HepG2 (cell line): ENCODE results near the gene TVP23C. TPM values are rescaled to one million over a fixed set of nuclear protein-coding genes. Genes with fewer than 3 reads are reported as not detected.

ENCODE experiments used
- ATAC-seq: fragments of 200-7000 bp; cut with Tn5 transposase; 3 replicates; pipeline ENCODE4 v1.9.1; 2020; ENCODE audit warnings: mild to moderate bottlenecking, moderate library complexity
- BruUV-seq: library from RNA; stranded (reverse); fragments of 400-500 nt; replicated peaks from 2 replicates; lab custom pipeline; 2021; lab: Mats Ljungman, UMichigan
- CTCF ChIA-PET: fragments of 300-600 bp; formaldehyde crosslinking; extraction: SDS; loops from one replicate; lab custom pipeline; 2021; ENCODE audit warnings: low total read pairs, inconsistent platforms, low intra/inter-chr PET ratio; lab: Yijun Ruan, JAX
- POLR2A ChIA-PET: fragments of 350-600 bp; sonication (Branson Sonifier 250); formaldehyde crosslinking; loops from one replicate; lab custom pipeline; 2020; ENCODE audit warnings: antibody characterized with exemption, inconsistent platforms; lab: Yijun Ruan, JAX
- DNase-seq: peaks from one replicate; pipeline ENCODE4 v3.0.0-alpha.2; 2015; ENCODE audit warnings: low spot score
- FAIRE-seq: peaks from 3 replicates; lab custom pipeline; 2011; peaks lifted over from hg19 to GRCh38; lab: Jason Lieb, UNC
- H2AFZ ChIP-seq: one replicate; pipeline ENCODE4 v1.6.1; 2011; ENCODE audit warnings: low read length, inconsistent platforms
- H3K27ac ChIP-seq: fragments of 300-600 bp; 3 replicates; pipeline ENCODE4 v1.8.0; 2011; ENCODE audit warnings: mixed run types, mild to moderate bottlenecking, mixed read lengths, low read length, inconsistent platforms; ENCODE audit not compliant: insufficient read depth; ENCODE audit errors: extremely low read length
- H3K27me3 ChIP-seq, 2 experiments: fragments of 200-600 bp in 1 of 2; 2 replicates in 1 of 2; 3 replicates in 1 of 2; pipeline versions ENCODE4 v1.6.0 to v1.8.0; 2011; ENCODE audit warnings: low read length in 2 of 2, mild to moderate bottlenecking in 2 of 2, moderate library complexity in 2 of 2, inconsistent platforms in 1 of 2; ENCODE audit not compliant: insufficient read depth in 2 of 2, control insufficient read depth in 1 of 2
- H3K36me3 ChIP-seq, 2 experiments: fragments of 200-600 bp in 1 of 2; replicated peaks in 1 of 2; 2 replicates in 1 of 2; 3 replicates in 1 of 2; pipeline versions ENCODE4 v1.5.1 to v1.8.0; 2011; ENCODE audit warnings: low read length in 2 of 2, inconsistent platforms in 1 of 2; ENCODE audit not compliant: insufficient read depth in 2 of 2, control insufficient read depth in 1 of 2
- H3K4me1 ChIP-seq: 2 replicates; pipeline ENCODE4 v1.5.1; 2012; ENCODE audit warnings: low read length, inconsistent platforms; ENCODE audit not compliant: insufficient read depth
- H3K4me2 ChIP-seq: 2 replicates; pipeline ENCODE4 v1.6.0; 2011; ENCODE audit warnings: low read depth, low read length, inconsistent platforms
- H3K4me3 ChIP-seq, 3 experiments: fragments of 200-600 bp in 1 of 3; sonication (generic), shearing (Covaris generic) in 1 of 3; replicated peaks in 1 of 3; 2 replicates each; pipeline ENCODE4 v1.5.1; 2011 to 2016; ENCODE audit warnings: low read length in 3 of 3, inconsistent platforms in 2 of 3, low read depth in 2 of 3, mild to moderate bottlenecking in 2 of 3, control low read depth in 1 of 3, mixed read lengths in 1 of 3; ENCODE audit not compliant: insufficient read depth in 1 of 3
- H3K79me2 ChIP-seq: one replicate; pipeline ENCODE4 v1.6.1; 2011; ENCODE audit warnings: low read length, inconsistent platforms; ENCODE audit not compliant: insufficient read depth
- H3K9ac ChIP-seq: 2 replicates; pipeline ENCODE4 v1.6.0; 2011; ENCODE audit warnings: mild to moderate bottlenecking, low read depth, low read length, inconsistent platforms; ENCODE audit not compliant: insufficient read depth
- H3K9me3 ChIP-seq: 2 replicates; pipeline ENCODE4 v1.5.1; 2012; ENCODE audit warnings: mild to moderate bottlenecking, low read length
- H4K20me1 ChIP-seq: 2 replicates; pipeline ENCODE4 v1.6.0; 2011; ENCODE audit warnings: inconsistent platforms, mild to moderate bottlenecking, low read length, moderate library complexity; ENCODE audit not compliant: insufficient read depth
- AGO2 ChIP-seq: fragments of 200-400 bp; formaldehyde crosslinking; optimal IDR thresholded peaks from 2 replicates; pipeline ENCODE3; 2017; ENCODE audit warnings: mild to moderate bottlenecking, low read depth, low read length, moderate library complexity
- HOXA5 ChIP-seq: sonication (generic); formaldehyde crosslinking; IDR thresholded peaks from 2 replicates; pipeline ENCODE4 v1.4.0; 2020; ENCODE audit warnings: missing genetic modification reagents
- MYNN ChIP-seq: sonication (generic); formaldehyde crosslinking; IDR thresholded peaks from 2 replicates; pipeline ENCODE4 v1.4.0; 2020; ENCODE audit warnings: mild to moderate bottlenecking, low read depth, missing genetic modification reagents
- PCBP2 ChIP-seq: fragments of 200-400 bp; formaldehyde crosslinking; optimal IDR thresholded peaks from 2 replicates; pipeline ENCODE3; 2018; ENCODE audit warnings: low read length, low read depth; ENCODE audit not compliant: poor library complexity, severe bottlenecking
- RBM22 ChIP-seq: fragments of 200-400 bp; formaldehyde crosslinking; optimal IDR thresholded peaks from 2 replicates; pipeline ENCODE3; 2017; ENCODE audit warnings: mild to moderate bottlenecking, low read length, moderate library complexity
- ZBTB3 ChIP-seq: sonication (generic); formaldehyde crosslinking; IDR thresholded peaks from 2 replicates; pipeline ENCODE4 v1.4.0; 2020; ENCODE audit warnings: low read depth, mild to moderate bottlenecking, moderate library complexity, missing genetic modification reagents, borderline replicate concordance
- ZNF260 ChIP-seq: sonication (generic); formaldehyde crosslinking; IDR thresholded peaks from 2 replicates; pipeline ENCODE4 v1.4.0; 2020; ENCODE audit warnings: missing genetic modification reagents, low read depth, mild to moderate bottlenecking, borderline replicate concordance
- ZNF720 ChIP-seq: sonication (generic); formaldehyde crosslinking; IDR thresholded peaks from 2 replicates; pipeline ENCODE4 v1.4.0; 2020; ENCODE audit warnings: missing genetic modification reagents
- WGBS: methylation state at CpG from one replicate; pipeline ENCODE4 v1.1.6; 2017; ENCODE audit warnings: low lambda C conversion rate; 5-methylcytosine and 5-hydroxymethylcytosine counted together
- in situ Hi-C: cut with HindIII; loops from 2 replicates; pipeline ENCODE4 v1.10.0; 2017; ENCODE audit warnings: low pct_unique_long_range_greater_than_20kb; ENCODE audit not compliant: extremely low pct_ligation_motif_present
- intact Hi-C: fragments of 100-400 bp; cut with micrococcal nuclease; formaldehyde crosslinking; loops from one replicate; pipeline ENCODE4 v1.10.0; 2022; ENCODE audit not compliant: unreplicated experiment
- polyA plus RNA-seq, 8 experiments: library from polyadenylated mRNA; depleted of rRNA in 3 of 8; stranded (reverse) in 7 of 8; unstranded in 1 of 8; fragments of >200 nt; fragmentation: Illumina TruSeq in 4 of 8; extraction: Trizol in 4 of 8; gene quantifications; 2 replicates each; pipeline versions ENCODE4 v1.2.1 to v1.2.3, GENCODE V29; 2011 to 2016; ENCODE audit warnings: low read depth in 4 of 8, missing spikeins in 1 of 8, mixed read lengths in 1 of 8; ENCODE audit not compliant: insufficient read depth in 1 of 8
- total RNA-seq, 5 experiments: library from RNA; depleted of rRNA; stranded (reverse); fragments of >200 nt; fragmentation: Illumina TruSeq; extraction: Trizol; gene quantifications; 2 replicates each; pipeline ENCODE4 v1.2.3, GENCODE V29; 2016; ENCODE audit warnings: low read depth in 1 of 5
- TF ChIP-seq, protein P1 (sequence below): sonication (generic); formaldehyde crosslinking; IDR thresholded peaks from one replicate; pipeline ENCODE4 v1.5.1; 2020; ENCODE audit warnings: mild to moderate bottlenecking, missing genetic modification reagents; ENCODE audit errors: not compliant biosample characterization

The TVP23C gene
- total and polyA plus RNA-seq, 2 of the 13 experiments (the other 11 are each of a cell fraction or from before 2014, with no cell fraction given), result 10.4 to 28.2 TPM

DNA sequence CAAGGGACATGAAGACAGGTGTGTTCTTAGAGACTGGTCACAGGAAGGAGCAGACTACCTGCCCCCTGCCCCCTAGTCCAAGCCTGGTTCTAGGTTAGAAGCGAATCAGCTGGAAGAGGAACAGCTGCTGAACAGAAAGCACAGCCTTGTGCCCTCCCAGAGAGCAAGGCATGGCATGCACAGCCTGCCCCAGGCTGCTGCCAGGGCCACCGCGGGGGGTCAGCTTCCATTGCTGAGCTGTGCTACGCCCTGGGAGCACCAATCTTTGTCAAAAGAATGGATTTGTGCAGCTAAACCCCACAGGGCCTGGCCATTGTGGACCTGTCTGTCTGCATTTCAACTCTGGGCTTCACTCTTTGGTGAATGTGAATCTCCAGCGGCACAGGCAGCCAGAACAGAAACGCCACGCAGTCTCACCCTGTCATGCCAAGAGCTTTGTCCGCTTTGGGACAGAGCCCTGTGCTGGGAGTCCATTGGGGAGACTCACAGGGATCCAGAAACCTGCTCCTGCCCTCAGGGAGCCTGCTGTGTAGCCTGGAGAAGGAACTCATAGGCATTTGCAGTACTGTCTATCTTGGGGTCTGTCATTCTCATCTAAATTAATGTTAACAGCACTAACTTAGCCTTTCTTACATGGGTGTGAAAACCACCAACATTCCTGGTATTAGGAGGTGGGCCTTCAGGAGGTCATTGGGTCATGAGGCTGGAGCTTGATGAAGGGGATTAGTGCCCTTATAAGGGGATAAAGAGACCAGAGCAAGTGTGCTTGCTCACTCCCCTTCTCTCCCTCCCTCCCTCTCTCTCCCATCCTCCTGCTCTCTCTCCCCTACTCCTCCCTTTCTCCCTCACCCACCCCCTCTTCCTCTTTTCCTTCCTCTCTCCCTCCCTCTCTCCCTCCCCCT is 70.2 kb downstream of the TVP23C start:
- no peaks in the 10 kb centered on the region for H4K20me1 ChIP-seq
- 93% methylated on average over 7 of the region's 8 CpGs for WGBS
- H3K27ac ChIP-seq, result no peak overlapping the region
- FAIRE-seq (no peak), DNase-seq (no peak), ATAC-seq (no peak; the same call in 1 of the 3 replicates)
- in situ Hi-C loops (no loop called here), intact Hi-C loops (no loop called here)
- H2AFZ ChIP-seq, result no peak overlapping the region
- BruUV-seq, result no TSS peak
- POLR2A ChIA-PET, result no interaction called here
- H3K79me2 ChIP-seq, result no peaks in the 10 kb centered on the region
- no peak overlapping the region for H3K4me3 ChIP-seq
- TF ChIP-seq RBM22 (peak; percentile 31), MYNN (no peak), PCBP2 (peak; percentile 63), ZBTB3 (CRISPR knock-in tag) (no peak), ZNF720 (CRISPR knock-in tag) (no peak), AGO2 (peak; percentile 31), HOXA5 (CRISPR knock-in tag) (no peak), ZNF260 (CRISPR knock-in tag) (no peak)
- TF ChIP-seq, protein P1, sequence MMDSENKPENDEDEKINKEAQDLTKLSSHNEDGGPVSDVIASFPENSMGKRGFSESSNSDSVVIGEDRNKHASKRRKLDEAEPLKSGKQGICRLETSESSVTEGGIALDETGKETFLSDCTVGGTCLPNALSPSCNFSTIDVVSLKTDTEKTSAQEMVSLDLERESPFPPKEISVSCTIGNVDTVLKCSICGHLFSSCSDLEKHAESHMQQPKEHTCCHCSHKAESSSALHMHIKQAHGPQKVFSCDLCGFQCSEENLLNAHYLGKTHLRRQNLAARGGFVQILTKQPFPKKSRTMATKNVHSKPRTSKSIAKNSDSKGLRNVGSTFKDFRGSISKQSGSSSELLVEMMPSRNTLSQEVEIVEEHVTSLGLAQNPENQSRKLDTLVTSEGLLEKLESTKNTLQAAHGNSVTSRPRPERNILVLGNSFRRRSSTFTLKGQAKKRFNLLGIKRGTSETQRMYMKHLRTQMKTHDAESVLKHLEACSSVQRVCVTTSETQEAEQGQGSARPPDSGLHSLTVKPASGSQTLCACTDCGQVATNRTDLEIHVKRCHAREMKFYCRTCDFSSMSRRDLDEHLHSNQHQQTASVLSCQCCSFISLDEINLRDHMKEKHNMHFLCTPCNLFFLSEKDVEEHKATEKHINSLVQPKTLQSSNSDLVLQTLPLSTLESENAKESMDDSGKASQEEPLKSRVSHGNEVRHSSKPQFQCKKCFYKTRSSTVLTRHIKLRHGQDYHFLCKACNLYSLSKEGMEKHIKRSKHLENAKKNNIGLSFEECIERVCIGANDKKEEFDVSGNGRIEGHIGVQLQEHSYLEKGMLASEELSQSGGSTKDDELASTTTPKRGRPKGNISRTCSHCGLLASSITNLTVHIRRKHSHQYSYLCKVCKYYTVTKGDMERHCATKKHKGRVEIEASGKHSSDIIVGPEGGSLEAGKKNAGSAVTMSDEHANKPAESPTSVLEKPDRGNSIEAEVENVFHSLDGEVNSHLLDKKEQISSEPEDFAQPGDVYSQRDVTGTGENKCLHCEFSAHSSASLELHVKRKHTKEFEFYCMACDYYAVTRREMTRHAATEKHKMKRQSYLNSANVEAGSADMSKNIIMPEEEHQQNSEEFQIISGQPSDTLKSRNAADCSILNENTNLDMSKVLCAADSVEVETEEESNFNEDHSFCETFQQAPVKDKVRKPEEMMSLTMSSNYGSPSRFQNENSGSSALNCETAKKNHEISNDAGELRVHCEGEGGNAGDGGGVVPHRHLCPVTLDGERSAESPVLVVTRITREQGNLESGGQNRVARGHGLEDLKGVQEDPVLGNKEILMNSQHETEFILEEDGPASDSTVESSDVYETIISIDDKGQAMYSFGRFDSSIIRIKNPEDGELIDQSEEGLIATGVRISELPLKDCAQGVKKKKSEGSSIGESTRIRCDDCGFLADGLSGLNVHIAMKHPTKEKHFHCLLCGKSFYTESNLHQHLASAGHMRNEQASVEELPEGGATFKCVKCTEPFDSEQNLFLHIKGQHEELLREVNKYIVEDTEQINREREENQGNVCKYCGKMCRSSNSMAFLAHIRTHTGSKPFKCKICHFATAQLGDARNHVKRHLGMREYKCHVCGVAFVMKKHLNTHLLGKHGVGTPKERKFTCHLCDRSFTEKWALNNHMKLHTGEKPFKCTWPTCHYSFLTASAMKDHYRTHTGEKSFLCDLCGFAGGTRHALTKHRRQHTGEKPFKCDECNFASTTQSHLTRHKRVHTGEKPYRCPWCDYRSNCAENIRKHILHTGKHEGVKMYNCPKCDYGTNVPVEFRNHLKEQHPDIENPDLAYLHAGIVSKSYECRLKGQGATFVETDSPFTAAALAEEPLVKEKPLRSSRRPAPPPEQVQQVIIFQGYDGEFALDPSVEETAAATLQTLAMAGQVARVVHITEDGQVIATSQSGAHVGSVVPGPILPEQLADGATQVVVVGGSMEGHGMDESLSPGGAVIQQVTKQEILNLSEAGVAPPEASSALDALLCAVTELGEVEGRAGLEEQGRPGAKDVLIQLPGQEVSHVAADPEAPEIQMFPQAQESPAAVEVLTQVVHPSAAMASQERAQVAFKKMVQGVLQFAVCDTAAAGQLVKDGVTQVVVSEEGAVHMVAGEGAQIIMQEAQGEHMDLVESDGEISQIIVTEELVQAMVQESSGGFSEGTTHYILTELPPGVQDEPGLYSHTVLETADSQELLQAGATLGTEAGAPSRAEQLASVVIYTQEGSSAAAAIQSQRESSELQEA (CRISPR knock-in tag), result no peak
- peaks cover 5 to 46% of the 10 kb centered on the region in 2 experiments; a peak in 3 of 5 replicates for H3K36me3 ChIP-seq
- H3K9ac ChIP-seq, result no peak overlapping the region
- CTCF ChIA-PET, result no interaction called here
- no peaks in the 10 kb centered on the region for H3K4me1 ChIP-seq
- H3K4me2 ChIP-seq, result no peak overlapping the region
- no peaks in the 10 kb centered on the region for H3K9me3 ChIP-seq
- no peaks in the 10 kb centered on the region for H3K27me3 ChIP-seq
